IMR-90 (cell line): Measurements from ENCODE around the gene CGB5. TPM values are rescaled to one million over a fixed set of nuclear protein-coding genes. Genes with fewer than 3 reads are reported as not detected.

Source experiments
- ATAC-seq: fragments of 200-7000 bp; cut with Tn5 transposase; 2 replicates; pipeline ENCODE4 v1.9.1; 2020; ENCODE audit warnings: low read depth, mild to moderate bottlenecking, moderate library complexity
- BruUV-seq: library from RNA; stranded (reverse); fragments of 400-500 nt; replicated peaks from 2 replicates; lab custom pipeline; 2021; lab: Mats Ljungman, UMichigan
- CTCF ChIA-PET: fragments of 300-600 bp; formaldehyde crosslinking; extraction: SDS; loops from one replicate; lab custom pipeline; 2021; ENCODE audit warnings: antibody characterized with exemption; lab: Yijun Ruan, JAX
- POLR2A ChIA-PET: fragments of 300-600 bp; sonication (Branson Sonifier 250); formaldehyde crosslinking; loops from one replicate; lab custom pipeline; 2022; ENCODE audit warnings: antibody characterized with exemption; ENCODE audit not compliant: unreplicated experiment; lab: Charles Lee
- DNase-seq: peaks from one replicate; pipeline ENCODE4 v3.0.0; 2013
- H2AFZ ChIP-seq: replicated peaks from 2 replicates; pipeline ENCODE3; 2013; ENCODE audit warnings: low read length, mild to moderate bottlenecking; ENCODE audit not compliant: poor library complexity
- H2AK5ac ChIP-seq: 2 replicates; pipeline ENCODE4 v1.6.1; 2013; ENCODE audit warnings: low read depth, low read length, inconsistent platforms
- H2AK9ac ChIP-seq: replicated peaks from 2 replicates; pipeline ENCODE3; 2013; ENCODE audit warnings: mild to moderate bottlenecking, low read depth, low read length, moderate library complexity; ENCODE audit not compliant: poor library complexity
- H2BK120ac ChIP-seq: 2 replicates; pipeline ENCODE4 v1.6.1; 2013; ENCODE audit warnings: low read depth, low read length, inconsistent platforms
- H2BK15ac ChIP-seq: 3 replicates; pipeline ENCODE4 v1.6.1; 2013; ENCODE audit warnings: low read depth, low read length, inconsistent platforms
- H2BK20ac ChIP-seq: 2 replicates; pipeline ENCODE4 v1.6.1; 2013; ENCODE audit warnings: low read depth, mild to moderate bottlenecking, inconsistent platforms, low read length, moderate library complexity
- H2BK5ac ChIP-seq: 2 replicates; pipeline ENCODE4 v1.6.1; 2013; ENCODE audit warnings: mild to moderate bottlenecking, low read depth, low read length, inconsistent platforms; ENCODE audit not compliant: poor library complexity, severe bottlenecking
- H3K14ac ChIP-seq: replicated peaks from 2 replicates; pipeline ENCODE4 v1.6.1; 2013; ENCODE audit warnings: low read depth, low read length, inconsistent platforms
- H3K18ac ChIP-seq: 2 replicates; pipeline ENCODE4 v1.6.1; 2013; ENCODE audit warnings: low read depth, low read length, control low read depth
- H3K23ac ChIP-seq: 2 replicates; pipeline ENCODE4 v1.6.1; 2013; ENCODE audit warnings: low read depth, low read length, inconsistent platforms
- H3K27ac ChIP-seq: 2 replicates; pipeline ENCODE4 v1.5.1; 2013; ENCODE audit warnings: mild to moderate bottlenecking, control low read depth, low read length; ENCODE audit not compliant: insufficient read depth
- H3K27me3 ChIP-seq: 2 replicates; pipeline ENCODE4 v1.6.1; 2013; ENCODE audit warnings: low read length; ENCODE audit not compliant: control insufficient read depth, insufficient read depth
- H3K36me3 ChIP-seq: 2 replicates; pipeline ENCODE4 v1.6.1; 2013; ENCODE audit warnings: low read length, mixed read lengths; ENCODE audit not compliant: control insufficient read depth, insufficient read depth
- H3K4ac ChIP-seq: 2 replicates; pipeline ENCODE4 v1.6.1; 2013; ENCODE audit warnings: low read depth, low read length, inconsistent platforms
- H3K4me1 ChIP-seq: 2 replicates; pipeline ENCODE4 v1.6.1; 2013; ENCODE audit warnings: low read length, mixed read lengths; ENCODE audit not compliant: control insufficient read depth, insufficient read depth
- H3K4me2 ChIP-seq: 2 replicates; pipeline ENCODE4 v1.6.1; 2013; ENCODE audit warnings: low read depth, mild to moderate bottlenecking, control low read depth, low read length, moderate library complexity
- H3K4me3 ChIP-seq: 2 replicates; pipeline ENCODE4 v1.5.1; 2013; ENCODE audit warnings: low read depth, mild to moderate bottlenecking, control low read depth, low read length, moderate library complexity; ENCODE audit not compliant: insufficient read depth
- H3K56ac ChIP-seq: 2 replicates; pipeline ENCODE4 v1.6.1; 2013; ENCODE audit warnings: low read length, inconsistent platforms; ENCODE audit not compliant: insufficient read depth; ENCODE audit errors: extremely low read depth
- H3K79me1 ChIP-seq, 2 experiments: 2 replicates each; pipeline ENCODE4 v1.6.1; 2013; ENCODE audit warnings: low read length in 2 of 2, inconsistent platforms in 1 of 2, low read depth in 1 of 2
- H3K9ac ChIP-seq: 2 replicates; pipeline ENCODE4 v1.6.1; 2013; ENCODE audit warnings: low read depth, low read length, control low read depth
- H3K9me1 ChIP-seq: 2 replicates; pipeline ENCODE4 v1.6.1; 2013; ENCODE audit warnings: low read length, inconsistent platforms; ENCODE audit not compliant: insufficient read depth
- H3K9me3 ChIP-seq: 2 replicates; pipeline ENCODE4 v1.6.1; 2013; ENCODE audit warnings: low read length; ENCODE audit not compliant: control insufficient read depth, insufficient read depth
- H4K20me1 ChIP-seq: 2 replicates; pipeline ENCODE4 v1.6.1; 2013; ENCODE audit warnings: low read length, inconsistent platforms; ENCODE audit not compliant: insufficient read depth
- H4K5ac ChIP-seq: 2 replicates; pipeline ENCODE4 v1.6.1; 2013; ENCODE audit warnings: mild to moderate bottlenecking, low read depth, low read length, control low read depth
- H4K8ac ChIP-seq, 2 experiments: 2 replicates each; pipeline ENCODE4 v1.6.1; 2013; ENCODE audit warnings: low read depth in 2 of 2, low read length in 2 of 2, control low read depth in 1 of 2, inconsistent platforms in 1 of 2
- H4K91ac ChIP-seq: 2 replicates; pipeline ENCODE4 v1.6.1; 2013; ENCODE audit warnings: low read depth, low read length, inconsistent platforms; ENCODE audit not compliant: insufficient read depth
- RAD21 ChIP-seq: IDR thresholded peaks from 2 replicates; pipeline ENCODE4 v1.6.1; 2012; ENCODE audit warnings: low read length, improper control_type of control experiment
- WGBS, 2 experiments: methylation state at CpG; one replicate each; pipeline versions ENCODE4 v1.1.5 to v1.1.7; 2013; ENCODE audit warnings: missing lambda C conversion rate in 2 of 2; ENCODE audit not compliant: insufficient read length in 1 of 2; ENCODE audit errors: extremely low coverage in 2 of 2; 5-methylcytosine and 5-hydroxymethylcytosine counted together
- dilution Hi-C: fragments of 300-500 bp; cut with HindIII; formaldehyde crosslinking; loops from one replicate; pipeline ENCODE4 v1.14.3; 2018; ENCODE audit warnings: low sequenced_read_pairs; ENCODE audit not compliant: unreplicated experiment
- in situ Hi-C: fragments of 300-500 bp; cut with MboI; formaldehyde crosslinking; loops from 3 replicates; pipeline ENCODE4 v1.14.3; 2019; ENCODE audit warnings: low sequenced_read_pairs, inconsistent platforms, mixed read lengths
- intact Hi-C: fragments of 100-400 bp; cut with micrococcal nuclease; formaldehyde crosslinking; loops from 2 replicates; pipeline ENCODE4 v1.10.0; 2022
- polyA plus RNA-seq, 3 experiments: library from polyadenylated mRNA; depleted of rRNA; stranded (reverse); fragments of >200 nt; gene quantifications; 2 replicates each; pipeline ENCODE4 v1.2.3, GENCODE V29; 2012; ENCODE audit warnings: low replicate concordance in 1 of 3
- total RNA-seq: library from RNA; depleted of rRNA; stranded (reverse); fragments of >200 nt; gene quantifications from 2 replicates; pipeline ENCODE4 v1.2.3, GENCODE V29; 2012
- TF ChIP-seq, protein P1 (sequence below): fragments of 150-350 bp; IDR thresholded peaks from 2 replicates; pipeline ENCODE4 v1.6.1; 2017; ENCODE audit warnings: mild to moderate bottlenecking, antibody characterized with exemption, low read length, low read depth

CGB5 gene
- total and polyA plus RNA-seq, 2 of the 4 experiments (the other 2 are of a cell fraction) = not detected

DNA sequence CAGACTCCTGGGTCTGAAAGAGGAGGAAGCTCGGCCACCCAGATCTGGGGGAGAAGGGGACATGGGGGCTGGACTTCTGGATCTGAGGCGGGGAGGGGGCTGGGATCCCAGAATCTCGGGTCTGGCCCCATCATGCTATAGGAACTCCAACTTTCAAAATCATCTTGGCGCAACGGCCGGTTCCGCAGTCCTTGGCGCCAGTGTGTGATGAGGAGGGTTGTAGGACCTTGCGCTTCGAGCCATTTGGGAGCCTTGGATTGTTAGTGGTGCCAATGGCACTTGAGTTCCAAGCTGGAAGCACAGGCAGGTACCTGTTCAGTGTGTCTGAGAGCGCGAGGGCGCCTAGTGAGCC lies 49.6 kb upstream of the CGB5 start:
- 0 out of 2 replicates have a peak overlapping the region, but pooled peaks have one; percentile 29 for H3K14ac ChIP-seq
- H3K9me3 ChIP-seq = no peaks in the 10 kb centered on the region
- no peak for TF ChIP-seq RAD21
- TF ChIP-seq, protein P1, sequence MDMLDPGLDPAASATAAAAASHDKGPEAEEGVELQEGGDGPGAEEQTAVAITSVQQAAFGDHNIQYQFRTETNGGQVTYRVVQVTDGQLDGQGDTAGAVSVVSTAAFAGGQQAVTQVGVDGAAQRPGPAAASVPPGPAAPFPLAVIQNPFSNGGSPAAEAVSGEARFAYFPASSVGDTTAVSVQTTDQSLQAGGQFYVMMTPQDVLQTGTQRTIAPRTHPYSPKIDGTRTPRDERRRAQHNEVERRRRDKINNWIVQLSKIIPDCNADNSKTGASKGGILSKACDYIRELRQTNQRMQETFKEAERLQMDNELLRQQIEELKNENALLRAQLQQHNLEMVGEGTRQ = no peak
- peak overlapping the region; percentile 37 to 72 for H4K8ac ChIP-seq
- H2AFZ ChIP-seq = peak overlapping the region; percentile 88
- H3K36me3 ChIP-seq = peaks cover 8% of the 10 kb centered on the region; the same call in 1 of the 2 replicates
- WGBS, 2 experiments = no CpG with 5 or more reads among the region's 13 CpGs
- H3K27me3 ChIP-seq = no peaks in the 10 kb centered on the region
- no peak overlapping the region for H2BK120ac ChIP-seq
- intact Hi-C loops = loop anchor here (5.0 to 10.0 kb wide), 3 partner anchors 63 to 211 kb away; partner anchors contain the start of genes CGB7 and KCNA7
- peak overlapping the region; percentile 45; the same call in 1 of the 2 replicates for H4K91ac ChIP-seq
- H4K20me1 ChIP-seq = peaks cover 27% of the 10 kb centered on the region
- H3K18ac ChIP-seq = no peak overlapping the region
- DNase-seq = no peak
- 0 out of 2 replicates have a peak, but pooled peaks cover 3% of the 10 kb centered on the region for H3K9me1 ChIP-seq
- H2BK15ac ChIP-seq = no peak overlapping the region; the same call in 2 of the 3 replicates
- H3K27ac ChIP-seq = peak overlapping the region; percentile 53
- peak overlapping the region; percentile 63 for H3K23ac ChIP-seq
- H3K56ac ChIP-seq = peak overlapping the region; percentile 68
- no TSS peak for BruUV-seq
- H2BK20ac ChIP-seq = no peak overlapping the region
- H3K4me1 ChIP-seq = peaks cover 12% of the 10 kb centered on the region
- peak overlapping the region; percentile 95 for H2AK9ac ChIP-seq
- peak overlapping the region; percentile 40 for H2BK5ac ChIP-seq
- no peak for ATAC-seq
- H3K79me1 ChIP-seq = peaks cover 11 to 72% of the 10 kb centered on the region in 2 experiments
- H3K4ac ChIP-seq = peak overlapping the region; percentile 11
- CTCF ChIA-PET = interaction anchor here (0.6 to 1.7 kb wide), 7 partner anchors 15 to 199 kb away, joined by 3 to 6 read pairs (median 3); no protein-coding TSS in a partner anchor
- H2AK5ac ChIP-seq = peak overlapping the region; percentile 81
- no peak overlapping the region; the same call in 1 of the 2 replicates for H4K5ac ChIP-seq
- peak overlapping the region; percentile 65 for H3K9ac ChIP-seq
- H3K4me3 ChIP-seq = peak overlapping the region; percentile 62
- POLR2A ChIA-PET = no interaction called here
- H3K4me2 ChIP-seq = peak overlapping the region; percentile 98
- in situ Hi-C loops = no loop called here
- dilution Hi-C loops = no loop called here
